Measurements from ENCODE around the gene PGM1. TPM values are rescaled to one million over a fixed set of nuclear protein-coding genes. Genes with fewer than 3 reads are reported as not detected.

The PGM1 gene
- total and polyA plus RNA-seq, 10 donors = 4.5 to 37.4 (median 24.1) TPM

DNA sequence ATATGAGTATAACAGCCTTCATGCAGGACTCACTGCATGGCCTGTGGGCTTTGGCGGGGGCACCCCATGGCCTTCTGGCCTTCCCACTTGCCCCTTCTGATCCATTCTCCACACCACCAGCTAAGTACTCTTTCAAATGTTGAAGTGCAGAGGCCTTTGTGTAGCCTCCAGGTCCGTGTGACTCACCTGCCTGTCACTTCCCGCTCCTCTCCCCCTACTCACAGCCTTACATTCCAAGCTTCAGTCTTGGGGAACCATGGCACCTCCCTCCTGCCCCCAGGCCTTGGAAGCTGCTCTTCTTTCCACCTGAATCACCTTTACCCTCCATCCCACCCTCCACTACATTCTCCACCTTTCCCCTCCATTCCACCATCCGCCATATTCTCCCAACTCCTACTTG, 69.6 kb downstream of the PGM1 start:
- Histone ChIP-seq H3K27me3 (replicated peaks in 1 of 7) (no peaks in the 10 kb centered on the region), H3K36me3 (peaks cover 0 to 57% (median 9%) of the 10 kb centered on the region in 6 donors), H3K9me3 (peaks cover 0 to 22% (median 0%) of the 10 kb centered on the region in 8 donors), H3K27ac (peak overlapping the region in 5 of 8 donors; percentile 14 to 54 (median 39)), H3K4me3 (no peak overlapping the region), H3K4me1 (no peaks in the 10 kb centered on the region)
- TF ChIP-seq POLR2AphosphoS5 (IDR thresholded peaks at IDR 0.05) (no peak), POLR2A (IDR thresholded peaks at IDR 0.05) (no peak)
- TF ChIP-seq, protein P1, sequence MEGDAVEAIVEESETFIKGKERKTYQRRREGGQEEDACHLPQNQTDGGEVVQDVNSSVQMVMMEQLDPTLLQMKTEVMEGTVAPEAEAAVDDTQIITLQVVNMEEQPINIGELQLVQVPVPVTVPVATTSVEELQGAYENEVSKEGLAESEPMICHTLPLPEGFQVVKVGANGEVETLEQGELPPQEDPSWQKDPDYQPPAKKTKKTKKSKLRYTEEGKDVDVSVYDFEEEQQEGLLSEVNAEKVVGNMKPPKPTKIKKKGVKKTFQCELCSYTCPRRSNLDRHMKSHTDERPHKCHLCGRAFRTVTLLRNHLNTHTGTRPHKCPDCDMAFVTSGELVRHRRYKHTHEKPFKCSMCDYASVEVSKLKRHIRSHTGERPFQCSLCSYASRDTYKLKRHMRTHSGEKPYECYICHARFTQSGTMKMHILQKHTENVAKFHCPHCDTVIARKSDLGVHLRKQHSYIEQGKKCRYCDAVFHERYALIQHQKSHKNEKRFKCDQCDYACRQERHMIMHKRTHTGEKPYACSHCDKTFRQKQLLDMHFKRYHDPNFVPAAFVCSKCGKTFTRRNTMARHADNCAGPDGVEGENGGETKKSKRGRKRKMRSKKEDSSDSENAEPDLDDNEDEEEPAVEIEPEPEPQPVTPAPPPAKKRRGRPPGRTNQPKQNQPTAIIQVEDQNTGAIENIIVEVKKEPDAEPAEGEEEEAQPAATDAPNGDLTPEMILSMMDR (IDR thresholded peaks at IDR 0.05 in 8 of 11, conservative IDR thresholded peaks at IDR 0.05 in 3 of 11) = no peak
- intact Hi-C loops (cut with DNase I; ENCODE audit: low total_unique reads) = no loop called here
- no peak for DNase-seq
- 85 to 92% (median 90%) methylated on average over 4 of the region's 4 CpGs for WGBS, 5 donors

DNA sequence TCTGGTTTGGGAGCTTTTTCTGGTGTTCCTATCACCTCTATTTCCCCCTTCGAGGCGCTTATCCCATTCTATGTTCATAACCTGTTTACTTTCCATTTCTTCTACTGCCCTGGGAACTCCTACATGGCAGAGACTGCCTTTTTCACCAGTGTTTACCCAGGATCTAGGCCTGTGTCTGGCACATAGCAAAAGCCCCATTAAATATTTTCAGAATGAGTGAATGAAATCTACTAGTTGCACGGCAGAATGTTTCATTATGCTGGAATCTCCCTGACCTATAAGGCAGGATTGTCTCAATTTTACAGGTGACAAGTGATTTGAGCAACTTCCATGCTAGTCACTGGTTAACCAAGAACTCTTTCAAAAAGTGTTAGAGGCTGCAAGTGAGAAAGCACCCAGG, 70.1 kb downstream of the PGM1 start:
- WGBS, 5 donors = 92 to 99% (median 94%) methylated on average over 3 of the region's 3 CpGs
- intact Hi-C loops (cut with DNase I; ENCODE audit: low total_unique reads) = no loop called here
- no peak for DNase-seq
- TF ChIP-seq, protein P1 (IDR thresholded peaks at IDR 0.05 in 8 of 11, conservative IDR thresholded peaks at IDR 0.05 in 3 of 11) = no peak
- TF ChIP-seq POLR2A (IDR thresholded peaks at IDR 0.05) (no peak), POLR2AphosphoS5 (IDR thresholded peaks at IDR 0.05) (no peak)
- Histone ChIP-seq H3K27ac (peak overlapping the region in 1 of 8 donors; percentile 29), H3K27me3 (replicated peaks in 1 of 7) (no peaks in the 10 kb centered on the region), H3K36me3 (peaks cover 0 to 57% (median 9%) of the 10 kb centered on the region in 6 donors), H3K9me3 (peaks cover 0 to 22% (median 0%) of the 10 kb centered on the region in 8 donors), H3K4me1 (no peaks in the 10 kb centered on the region), H3K4me3 (no peak overlapping the region)

DNA sequence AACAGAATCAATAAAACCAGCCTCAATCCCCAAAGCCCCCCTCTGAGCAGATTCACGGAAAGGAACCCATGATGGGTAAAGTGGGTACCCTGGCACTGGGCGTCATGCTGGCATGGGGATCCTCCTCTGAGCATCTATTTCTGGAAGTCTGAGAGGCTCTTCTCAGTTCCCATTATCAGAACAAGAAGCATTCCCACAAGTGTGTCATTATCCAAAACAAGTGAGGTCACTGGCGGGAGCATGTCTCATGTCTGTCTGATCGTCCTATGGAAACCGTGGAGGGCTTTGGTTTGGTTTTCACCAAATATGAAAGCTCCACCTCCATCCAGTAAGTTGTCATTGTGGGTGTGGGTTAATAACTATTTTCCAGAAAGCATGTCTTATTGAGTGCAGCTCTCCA, 70.7 kb downstream of the PGM1 start:
- Histone ChIP-seq H3K9me3 (peaks cover 0 to 22% (median 0%) of the 10 kb centered on the region in 8 donors), H3K27ac (no peak overlapping the region), H3K36me3 (peaks cover 0 to 55% (median 8%) of the 10 kb centered on the region in 6 donors), H3K4me3 (no peak overlapping the region), H3K4me1 (no peaks in the 10 kb centered on the region), H3K27me3 (replicated peaks in 1 of 7) (no peaks in the 10 kb centered on the region)
- intact Hi-C loops (cut with DNase I; ENCODE audit: low total_unique reads) = no loop called here
- no peak for DNase-seq
- no peak for TF ChIP-seq POLR2AphosphoS5 (IDR thresholded peaks at IDR 0.05)
- no peak for TF ChIP-seq POLR2A (IDR thresholded peaks at IDR 0.05)
- TF ChIP-seq, protein P1 (IDR thresholded peaks at IDR 0.05 in 8 of 11, conservative IDR thresholded peaks at IDR 0.05 in 3 of 11) = no peak
- 90 to 96% (median 93%) methylated on average over 5 of the region's 5 CpGs for WGBS, 5 donors

DNA sequence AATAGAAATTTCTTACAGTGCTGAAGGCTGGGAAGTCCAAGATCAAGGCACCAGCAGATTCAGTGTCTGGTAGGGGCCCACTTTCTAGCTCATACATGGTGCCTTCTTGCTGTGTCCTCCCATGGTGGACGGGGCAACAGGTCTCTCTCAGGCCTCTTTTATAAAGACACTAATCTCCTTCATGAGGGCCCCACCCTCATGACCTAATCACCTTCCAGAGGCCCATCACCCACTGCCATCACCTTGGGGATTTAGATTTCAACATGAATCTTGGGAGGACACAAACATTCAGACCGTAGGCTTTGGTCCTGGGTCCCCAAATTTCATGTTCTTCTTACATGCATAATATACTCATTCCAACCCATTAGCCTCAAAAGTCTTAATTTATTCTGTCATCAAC, 71.5 kb downstream of the PGM1 start:
- Histone ChIP-seq H3K9me3 (peaks cover 0 to 22% (median 0%) of the 10 kb centered on the region in 8 donors), H3K27me3 (replicated peaks in 1 of 7) (no peaks in the 10 kb centered on the region), H3K4me1 (no peaks in the 10 kb centered on the region), H3K4me3 (no peak overlapping the region), H3K27ac (no peak overlapping the region), H3K36me3 (peaks cover 0 to 46% (median under 1%) of the 10 kb centered on the region in 6 donors)
- intact Hi-C loops (cut with DNase I; ENCODE audit: low total_unique reads) = no loop called here
- WGBS, 5 donors = 92 to 100% (median 96%) methylated on average over 2 of the region's 2 CpGs
- TF ChIP-seq POLR2AphosphoS5 (IDR thresholded peaks at IDR 0.05) = no peak
- TF ChIP-seq, protein P1 (IDR thresholded peaks at IDR 0.05 in 8 of 11, conservative IDR thresholded peaks at IDR 0.05 in 3 of 11) = no peak
- TF ChIP-seq POLR2A (IDR thresholded peaks at IDR 0.05) = no peak
- no peak for DNase-seq

Measured in spleen (tissue), 11 donors.